ENCODE data around the gene SMYD3. TPM values are rescaled to one million over a fixed set of nuclear protein-coding genes. Genes with fewer than 3 reads are reported as not detected.

SMYD3 gene
- total RNA-seq, 1 donor from 2014 or later: 20.8 TPM

DNA sequence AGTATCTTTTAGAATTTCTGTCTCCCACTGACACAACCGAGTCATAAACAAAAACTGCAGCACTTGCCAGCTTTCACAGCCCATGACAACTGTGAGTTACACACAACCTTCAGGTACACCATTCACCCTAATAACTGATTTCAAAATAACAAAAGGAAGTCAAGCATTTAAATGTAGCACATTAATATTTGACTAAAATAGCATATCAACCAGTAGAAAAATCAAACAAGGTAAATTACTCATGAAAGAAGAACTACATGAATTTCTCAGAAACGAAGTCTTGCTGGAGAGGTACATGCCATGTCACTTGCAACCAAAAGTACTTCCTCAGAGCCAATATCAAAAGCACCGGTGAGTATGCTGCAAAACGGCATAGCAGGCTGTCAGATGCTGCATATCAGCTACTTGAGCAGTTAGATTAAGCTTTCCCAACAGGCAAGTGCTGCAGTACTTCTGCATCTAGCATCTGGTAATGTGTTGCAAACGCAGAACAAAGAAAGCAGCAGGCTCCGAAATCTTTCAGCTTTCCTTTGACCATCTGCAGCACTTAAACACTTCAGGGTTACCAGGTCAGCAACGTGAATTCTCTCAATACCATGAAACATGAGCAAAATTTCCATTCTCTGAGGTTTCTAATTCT, 223.2 kb downstream of the SMYD3 start:
- ChIA-PET POLR2A (no interaction called here), CTCF (no interaction called here)
- DNase-seq: no peak
- intact Hi-C loops (cut with micrococcal nuclease): no loop called here
- ATAC-seq (ENCODE audit: low read depth): no peak
- H3K27me3 Mint-ChIP-seq: no peaks in the 10 kb centered on the region
- H3K4me1 Mint-ChIP-seq: no peaks in the 10 kb centered on the region
- H3K4me3 Mint-ChIP-seq: no peak overlapping the region
- no peak overlapping the region for H3K27ac Mint-ChIP-seq
- TF ChIP-seq, protein P1, sequence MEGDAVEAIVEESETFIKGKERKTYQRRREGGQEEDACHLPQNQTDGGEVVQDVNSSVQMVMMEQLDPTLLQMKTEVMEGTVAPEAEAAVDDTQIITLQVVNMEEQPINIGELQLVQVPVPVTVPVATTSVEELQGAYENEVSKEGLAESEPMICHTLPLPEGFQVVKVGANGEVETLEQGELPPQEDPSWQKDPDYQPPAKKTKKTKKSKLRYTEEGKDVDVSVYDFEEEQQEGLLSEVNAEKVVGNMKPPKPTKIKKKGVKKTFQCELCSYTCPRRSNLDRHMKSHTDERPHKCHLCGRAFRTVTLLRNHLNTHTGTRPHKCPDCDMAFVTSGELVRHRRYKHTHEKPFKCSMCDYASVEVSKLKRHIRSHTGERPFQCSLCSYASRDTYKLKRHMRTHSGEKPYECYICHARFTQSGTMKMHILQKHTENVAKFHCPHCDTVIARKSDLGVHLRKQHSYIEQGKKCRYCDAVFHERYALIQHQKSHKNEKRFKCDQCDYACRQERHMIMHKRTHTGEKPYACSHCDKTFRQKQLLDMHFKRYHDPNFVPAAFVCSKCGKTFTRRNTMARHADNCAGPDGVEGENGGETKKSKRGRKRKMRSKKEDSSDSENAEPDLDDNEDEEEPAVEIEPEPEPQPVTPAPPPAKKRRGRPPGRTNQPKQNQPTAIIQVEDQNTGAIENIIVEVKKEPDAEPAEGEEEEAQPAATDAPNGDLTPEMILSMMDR (IDR thresholded peaks at IDR 0.05): no peak
- H3K9me3 Mint-ChIP-seq: no peaks in the 10 kb centered on the region
- peaks cover 5% of the 10 kb centered on the region for H3K36me3 Mint-ChIP-seq (ENCODE audit: low read depth)

DNA sequence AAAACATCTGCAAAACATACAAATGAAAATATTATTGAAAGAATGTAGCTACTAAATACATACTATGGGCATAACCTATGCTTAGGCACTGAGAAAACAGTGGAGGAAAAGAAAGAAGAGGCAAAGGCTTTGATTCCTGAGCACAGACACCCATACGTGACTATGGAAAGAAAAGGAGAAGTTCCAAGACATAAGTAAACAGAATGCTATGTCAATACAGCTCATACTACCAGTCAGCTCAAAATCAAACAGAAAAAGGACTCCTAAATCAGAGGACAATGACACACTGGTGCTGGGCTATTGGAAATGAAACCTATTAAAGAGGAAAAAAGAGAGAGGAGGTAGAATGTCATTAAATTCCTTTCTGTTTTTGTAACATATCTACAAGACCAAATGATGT, 225.4 kb downstream of the SMYD3 start:
- ChIA-PET POLR2A (no interaction called here), CTCF (no interaction called here)
- Mint-ChIP-seq H3K27me3 (no peaks in the 10 kb centered on the region), H3K36me3 (ENCODE audit: low read depth) (peaks cover 5% of the 10 kb centered on the region), H3K4me1 (no peaks in the 10 kb centered on the region), H3K4me3 (no peak overlapping the region), H3K9me3 (no peaks in the 10 kb centered on the region), H3K27ac (no peak overlapping the region)
- intact Hi-C loops (cut with micrococcal nuclease): no loop called here
- ATAC-seq (ENCODE audit: low read depth): no peak
- TF ChIP-seq, protein P1 (IDR thresholded peaks at IDR 0.05): no peak
- no peak for DNase-seq

DNA sequence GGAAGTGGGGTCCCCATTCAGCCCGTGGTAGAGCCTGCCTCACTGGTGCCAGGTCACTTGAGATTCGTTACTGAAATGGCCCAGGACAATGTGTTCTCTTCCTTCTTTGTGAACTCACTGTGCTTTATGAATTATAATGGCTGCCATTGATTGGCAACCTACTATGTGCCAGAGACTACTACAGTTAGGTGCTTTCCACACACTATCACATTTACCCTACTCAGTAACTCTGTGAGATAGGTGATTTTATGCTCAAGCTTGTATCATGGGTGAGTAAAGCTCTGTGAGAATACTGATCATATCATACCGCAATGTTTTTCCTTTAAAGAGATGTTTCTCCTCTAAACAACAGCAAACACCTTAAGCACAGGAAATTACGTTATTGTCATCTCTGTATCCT, 225.9 kb downstream of the SMYD3 start:
- POLR2A ChIA-PET: no interaction called here
- Mint-ChIP-seq H3K27me3 (no peaks in the 10 kb centered on the region), H3K4me1 (no peaks in the 10 kb centered on the region), H3K4me3 (no peak overlapping the region), H3K9me3 (no peaks in the 10 kb centered on the region), H3K27ac (no peak overlapping the region), H3K36me3 (ENCODE audit: low read depth) (peaks cover 5% of the 10 kb centered on the region)
- DNase-seq: no peak
- ATAC-seq (ENCODE audit: low read depth): no peak
- intact Hi-C loops (cut with micrococcal nuclease): no loop called here
- TF ChIP-seq, protein P1 (IDR thresholded peaks at IDR 0.05): no peak
- CTCF ChIA-PET: interaction anchor here (0.7 to 1.4 kb wide), 2 partner anchors 1126 to 1128 kb away, joined by 3 to 7 read pairs; no protein-coding TSS in a partner anchor

DNA sequence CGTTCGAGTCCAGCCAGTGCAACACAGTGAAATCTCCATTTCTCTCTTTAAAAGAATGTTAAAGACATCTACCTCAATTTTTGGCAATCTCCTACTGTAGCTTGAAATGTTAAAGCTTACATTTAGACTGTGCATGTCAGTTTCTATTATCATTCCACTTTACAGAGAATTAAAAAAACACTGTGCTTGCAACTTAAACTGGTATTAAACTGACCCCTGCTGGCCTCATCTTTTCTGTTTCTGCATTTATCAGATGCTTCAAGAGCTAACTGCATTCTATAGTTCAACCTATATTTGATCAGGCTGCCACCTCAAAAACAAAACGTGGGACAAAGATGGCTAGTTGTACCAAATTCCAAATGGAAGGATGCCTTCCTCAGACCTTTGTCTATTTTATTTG, 226.5 kb downstream of the SMYD3 start:
- CTCF ChIA-PET: interaction anchor here (0.7 to 1.4 kb wide), 2 partner anchors 1125 to 1128 kb away, joined by 3 to 7 read pairs; no protein-coding TSS in a partner anchor
- POLR2A ChIA-PET: interaction anchor here (1.1 kb wide), 1 partner anchor 270 kb away, joined by 5 read pairs; no protein-coding TSS in a partner anchor

DNA sequence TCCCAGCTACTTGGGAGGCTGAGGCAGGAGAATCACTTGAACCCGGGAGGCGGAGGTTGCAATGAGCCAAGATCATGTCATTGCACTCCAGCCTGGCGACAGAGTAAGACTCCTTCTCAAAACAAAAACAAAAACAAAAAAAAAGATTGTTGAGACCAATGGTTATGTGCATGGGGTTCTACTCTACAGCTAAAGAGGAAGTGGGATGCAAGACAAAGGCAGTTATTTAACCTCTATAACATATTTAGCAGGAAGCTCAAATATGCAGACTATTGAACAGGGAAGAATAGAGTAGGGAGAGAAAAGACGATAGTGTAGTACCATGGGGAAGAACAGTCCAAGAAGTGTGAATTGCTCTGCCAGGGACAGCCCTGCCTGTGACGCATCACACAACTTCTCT, 227.7 kb downstream of the SMYD3 start:
- Mint-ChIP-seq H3K36me3 (ENCODE audit: low read depth) (peaks cover 5% of the 10 kb centered on the region), H3K9me3 (no peaks in the 10 kb centered on the region), H3K27ac (no peak overlapping the region), H3K27me3 (no peaks in the 10 kb centered on the region), H3K4me3 (no peak overlapping the region), H3K4me1 (no peaks in the 10 kb centered on the region)
- DNase-seq: no peak
- intact Hi-C loops (cut with micrococcal nuclease): no loop called here
- no peak for ATAC-seq (ENCODE audit: low read depth)
- POLR2A ChIA-PET: no interaction called here
- CTCF ChIA-PET: no interaction called here
- TF ChIP-seq, protein P1 (IDR thresholded peaks at IDR 0.05): no peak

More for the DNA sequence above, 226.5 kb downstream of the SMYD3 start:
- ATAC-seq (ENCODE audit: low read depth) (no peak), DNase-seq (no peak)
- no peaks in the 10 kb centered on the region for H3K4me1 Mint-ChIP-seq
- no peaks in the 10 kb centered on the region for H3K9me3 Mint-ChIP-seq
- peaks cover 5% of the 10 kb centered on the region for H3K36me3 Mint-ChIP-seq (ENCODE audit: low read depth)
- no peak overlapping the region for H3K27ac Mint-ChIP-seq
- H3K4me3 Mint-ChIP-seq: no peak overlapping the region
- TF ChIP-seq, protein P1 (IDR thresholded peaks at IDR 0.05): no peak
- intact Hi-C loops (cut with micrococcal nuclease): loop anchor here (1.0 kb wide), 2 partner anchors 268 to 1124 kb away; no protein-coding TSS in a partner anchor
- H3K27me3 Mint-ChIP-seq: no peaks in the 10 kb centered on the region
